Activated CD4-positive, alpha-beta T cell treated with anti-CD3 and anti-CD28 coated beads, Interleukin-2, amount 10 ng/mL, durations not matched to agents 24 days and 14 days (primary cell): Measurements from ENCODE around the gene NUBP2. TPM values are rescaled to one million over a fixed set of nuclear protein-coding genes. Genes with fewer than 3 reads are reported as not detected.
"Not testable (repeated sequence)": the region's sequence is repeated elsewhere in the genome, so short reads cannot be mapped to it uniquely, and the experiment has no call there.

Experiments
- DNase-seq: peaks from one replicate; pipeline ENCODE4 v3.0.0; 2022
- H3K27ac Mint-ChIP-seq: one replicate; pipeline ENCODE4 v1.8.0; 2022; ENCODE audit warnings: mild to moderate bottlenecking, mixed read lengths
- H3K27me3 Mint-ChIP-seq: one replicate; pipeline ENCODE4 v1.8.0; 2022; ENCODE audit warnings: mixed read lengths
- H3K36me3 Mint-ChIP-seq: one replicate; pipeline ENCODE4 v1.8.0; 2022; ENCODE audit warnings: low read depth, mild to moderate bottlenecking, mixed read lengths
- H3K4me1 Mint-ChIP-seq: one replicate; pipeline ENCODE4 v1.8.0; 2021; ENCODE audit warnings: mixed read lengths
- H3K4me3 Mint-ChIP-seq: one replicate; pipeline ENCODE4 v1.8.0; 2022; ENCODE audit warnings: mild to moderate bottlenecking, moderate library complexity, mixed read lengths
- H3K9me3 Mint-ChIP-seq: one replicate; pipeline ENCODE4 v1.8.0; 2021; ENCODE audit warnings: mixed read lengths
- intact Hi-C: fragments of 100-400 bp; cut with micrococcal nuclease; formaldehyde crosslinking; loops from one replicate; pipeline ENCODE4 v1.15.1; 2023
- total RNA-seq: library from RNA; stranded (reverse); gene quantifications from 2 replicates; pipeline ENCODE4 v1.2.3, GENCODE V29; 2022

NUBP2 gene
- total RNA-seq, 1 donor from 2014 or later, result 81.1 TPM

GRCh38 chr16:1789643-1790045 is 6.9 kb downstream of the NUBP2 start:
- intact Hi-C loops, result no loop called here
- Mint-ChIP-seq H3K4me1 (no peaks in the 10 kb centered on the region), H3K27ac (no peak overlapping the region)

DNA sequence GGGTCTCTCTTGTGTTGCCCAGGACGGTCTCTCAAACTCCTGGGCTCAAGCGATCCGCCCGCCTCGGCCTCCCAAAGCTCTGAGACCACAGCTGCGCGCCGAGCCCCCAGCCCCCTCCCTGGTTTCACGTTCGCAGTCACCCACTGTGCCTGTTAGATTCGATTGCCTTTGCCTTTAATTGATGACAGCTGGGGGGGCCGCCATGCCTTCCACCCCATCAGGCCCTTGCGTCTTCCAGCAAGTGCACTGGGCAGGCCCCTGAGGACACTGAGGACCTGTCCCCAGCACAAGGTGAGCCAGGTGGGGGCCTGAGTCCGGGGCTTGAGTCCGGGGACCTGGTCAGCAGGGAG is 7.5 kb downstream of the NUBP2 start:
- no peaks in the 10 kb centered on the region for H3K9me3 Mint-ChIP-seq
- no peak for DNase-seq
- no peak overlapping the region for H3K27ac Mint-ChIP-seq
- intact Hi-C loops, result no loop called here
- peaks cover 6% of the 10 kb centered on the region for H3K36me3 Mint-ChIP-seq
- no peaks in the 10 kb centered on the region for H3K4me1 Mint-ChIP-seq
- H3K27me3 Mint-ChIP-seq, result no peaks in the 10 kb centered on the region
- H3K4me3 Mint-ChIP-seq, result no peak overlapping the region

More at GRCh38 chr16:1789643-1790045, 6.9 kb downstream of the NUBP2 start:
- Mint-ChIP-seq H3K36me3 (peaks cover 8% of the 10 kb centered on the region), H3K9me3 (no peaks in the 10 kb centered on the region), H3K27me3 (no peaks in the 10 kb centered on the region), H3K4me3 (no peak overlapping the region)
- DNase-seq, result no peak

DNA sequence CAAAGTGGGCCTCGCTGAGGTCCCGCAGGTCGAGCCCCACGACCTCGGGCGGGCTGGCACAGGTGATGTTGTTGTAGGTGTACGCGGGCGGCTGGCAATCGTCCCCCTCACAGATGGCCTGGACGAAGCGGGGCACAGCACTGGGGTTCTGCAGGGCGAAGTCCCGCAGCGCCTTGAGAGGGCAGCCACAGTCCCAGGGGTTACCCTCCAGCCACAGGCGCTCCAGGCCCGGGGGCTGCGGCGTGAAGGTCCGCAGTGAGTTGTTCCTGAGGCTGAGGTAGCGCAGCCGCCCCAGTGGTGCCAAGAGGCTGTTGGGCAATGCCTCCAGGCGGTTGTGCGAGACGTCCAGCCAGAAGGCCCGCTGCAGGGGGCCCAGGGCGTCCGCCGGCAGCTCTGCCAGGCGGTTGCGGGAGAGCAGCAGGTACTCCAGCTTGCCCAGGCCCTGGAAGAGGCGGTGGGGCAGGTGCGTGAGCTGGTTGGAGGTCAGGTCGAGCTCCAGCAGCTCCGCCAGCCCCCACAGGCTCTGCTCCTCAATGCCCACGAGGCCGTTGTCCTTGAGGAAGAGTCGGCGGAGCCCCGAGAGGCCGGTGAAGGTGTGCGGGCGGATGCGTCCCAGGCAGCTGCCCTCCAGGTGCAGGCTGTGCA is 8.0 kb downstream of the NUBP2 start:
- H3K27me3 Mint-ChIP-seq, result no peaks in the 10 kb centered on the region
- no peak overlapping the region for H3K27ac Mint-ChIP-seq

DNA sequence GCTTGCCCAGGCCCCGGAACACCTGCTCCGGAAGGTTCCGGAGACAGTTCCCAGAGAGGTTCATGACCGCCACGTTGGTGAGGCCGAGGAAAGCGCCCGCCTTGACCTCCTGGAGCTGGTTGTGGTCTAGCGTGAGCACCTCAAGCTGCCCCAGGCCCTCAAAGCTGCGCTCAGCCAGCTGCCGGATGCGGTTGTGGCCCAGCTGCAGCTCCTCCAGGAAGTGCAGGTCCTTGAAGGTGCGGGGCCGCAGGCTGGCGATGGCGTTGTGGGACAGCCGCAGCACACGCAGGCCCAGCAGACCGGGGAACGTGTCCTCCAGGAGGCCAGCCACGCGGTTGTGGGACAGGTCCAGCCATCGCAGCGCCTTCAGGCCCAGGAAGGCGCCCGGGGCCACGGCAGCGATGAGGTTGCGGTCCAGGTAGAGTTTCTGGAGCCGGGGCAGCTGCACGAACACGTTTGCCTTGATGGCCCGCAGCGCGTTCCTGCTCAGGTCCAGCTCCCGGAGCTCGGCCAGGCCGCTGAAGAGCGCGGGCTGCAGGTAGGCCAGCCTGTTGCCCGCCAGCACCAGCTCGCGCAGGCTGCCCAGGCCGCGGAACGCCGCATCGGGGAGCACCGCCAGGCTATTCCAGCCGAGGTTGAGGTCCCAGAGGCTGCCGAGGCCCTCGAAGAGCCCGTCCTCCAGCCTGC is 8.6 kb downstream of the NUBP2 start:
- intact Hi-C loops, result no loop called here
- H3K9me3 Mint-ChIP-seq, result no peaks in the 10 kb centered on the region
- no peak for DNase-seq
- no peaks in the 10 kb centered on the region for H3K4me1 Mint-ChIP-seq
- no peak overlapping the region for H3K4me3 Mint-ChIP-seq
- no peaks in the 10 kb centered on the region for H3K27me3 Mint-ChIP-seq
- H3K27ac Mint-ChIP-seq, result no peak overlapping the region
- H3K36me3 Mint-ChIP-seq, result peaks cover 6% of the 10 kb centered on the region

More for the DNA sequence above, 8.0 kb downstream of the NUBP2 start:
- Mint-ChIP-seq H3K9me3 (no peaks in the 10 kb centered on the region), H3K4me1 (no peaks in the 10 kb centered on the region), H3K4me3 (no peak overlapping the region), H3K36me3 (peaks cover 6% of the 10 kb centered on the region)
- intact Hi-C loops, result no loop called here
- no peak for DNase-seq

- peaks cover 7% of the 10 kb centered on the region for H3K36me3 Mint-ChIP-seq
- intact Hi-C loops, result no loop called here
- no peak overlapping the region for H3K27ac Mint-ChIP-seq
Measured at GRCh38 chr16:1791943-1792812, 9.4 kb downstream of the NUBP2 start.

DNA sequence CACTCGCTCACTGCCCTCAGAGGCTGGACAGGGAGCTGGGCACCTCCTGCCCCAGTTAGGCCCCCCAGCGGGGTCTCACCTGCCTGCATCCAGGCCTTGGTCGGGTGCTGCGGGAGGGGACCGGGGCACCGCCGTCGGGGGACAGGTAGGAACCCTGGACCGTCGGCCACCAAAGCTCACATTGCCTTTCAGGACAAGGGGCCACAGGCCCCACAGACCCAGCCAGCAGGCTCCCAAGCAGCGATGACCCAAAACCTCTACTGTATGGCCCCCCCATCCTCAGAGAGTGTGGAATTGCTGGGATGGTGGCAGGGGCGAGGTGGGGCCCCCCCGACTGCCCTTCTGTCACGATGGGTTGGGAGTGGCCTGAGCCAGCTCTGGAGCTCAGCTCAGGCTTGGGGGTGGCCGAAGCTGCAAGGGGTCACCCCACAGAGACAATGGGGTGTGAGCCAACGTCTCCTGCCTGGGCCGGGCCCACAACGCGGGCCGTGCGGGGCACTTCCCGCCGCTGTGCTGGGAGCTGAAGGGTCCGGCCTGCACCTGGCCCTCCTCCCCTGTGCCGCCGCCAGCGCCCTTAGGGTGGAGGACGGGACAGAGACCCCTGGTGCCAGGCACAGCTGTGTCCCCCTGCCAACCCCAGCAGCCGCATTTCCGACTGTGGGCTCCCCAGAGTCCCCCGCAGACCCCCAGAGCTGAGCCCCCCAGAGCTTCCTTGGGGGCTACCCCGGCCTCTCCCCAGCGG is 10.2 kb downstream of the NUBP2 start:
- no peak for DNase-seq
- no peak overlapping the region for H3K4me3 Mint-ChIP-seq
- intact Hi-C loops, result no loop called here
- H3K27me3 Mint-ChIP-seq, result no peaks in the 10 kb centered on the region
- H3K36me3 Mint-ChIP-seq, result peaks cover 8% of the 10 kb centered on the region
- no peak overlapping the region for H3K27ac Mint-ChIP-seq
- H3K4me1 Mint-ChIP-seq, result no peaks in the 10 kb centered on the region
- H3K9me3 Mint-ChIP-seq, result no peaks in the 10 kb centered on the region

More at GRCh38 chr16:1791943-1792812, 9.4 kb downstream of the NUBP2 start:
- H3K9me3 Mint-ChIP-seq, result no peaks in the 10 kb centered on the region
- no peaks in the 10 kb centered on the region for H3K27me3 Mint-ChIP-seq
- H3K4me3 Mint-ChIP-seq, result no peak overlapping the region
- no peak for DNase-seq
- H3K4me1 Mint-ChIP-seq, result no peaks in the 10 kb centered on the region

- Mint-ChIP-seq H3K36me3 (peaks cover 7% of the 10 kb centered on the region), H3K27me3 (no peaks in the 10 kb centered on the region), H3K4me3 (no peak within 1 kb of the TSS), H3K9me3 (no peaks in the 10 kb centered on the region), H3K4me1 (no peaks in the 10 kb centered on the region), H3K27ac (no peak within 1 kb of the TSS)
- no peak for DNase-seq
- intact Hi-C loops, result no loop called here
Measured at GRCh38 chr16:1793578-1794220, 10.9 kb downstream of the NUBP2 start, which contains the start of gene IGFALS. Gene IGFALS, minus strand, starts transcription at chr16:1793705. Its CDS starts 53 bp downstream, at chr16:1793652.

DNA sequence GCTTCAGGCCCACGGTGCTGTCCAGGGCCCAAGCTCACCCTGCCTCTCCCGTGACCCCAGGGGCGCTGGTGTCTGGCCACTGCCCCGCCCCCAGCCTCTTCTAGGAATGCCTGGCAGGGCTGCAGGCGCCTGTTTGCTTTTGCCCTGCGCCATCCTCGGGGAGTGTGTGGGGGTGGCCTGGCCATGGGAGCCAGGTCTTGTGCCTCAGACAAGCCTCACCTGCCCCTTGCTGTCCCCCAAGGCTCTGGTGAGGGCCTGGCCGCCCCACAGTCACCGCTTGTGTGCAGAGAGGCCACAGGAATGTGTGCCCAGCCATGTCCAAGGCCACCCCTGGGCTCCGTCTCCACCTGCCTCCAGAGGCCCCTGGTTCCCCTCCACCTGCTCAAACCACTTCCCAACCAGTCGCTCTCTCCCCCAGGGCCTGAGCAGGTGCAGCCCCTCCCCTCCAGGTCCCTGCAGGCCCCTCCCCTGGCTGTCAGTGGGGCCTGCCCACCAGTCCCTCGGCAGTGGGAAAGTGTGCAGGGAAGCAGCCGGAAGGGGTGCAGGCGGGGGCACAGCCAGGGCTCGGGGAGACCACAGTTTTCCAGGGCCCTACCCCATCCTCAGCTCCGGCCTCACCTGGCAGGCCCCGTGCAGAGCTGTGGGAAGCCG is 11.6 kb downstream of the NUBP2 start:
- intact Hi-C loops, result no loop called here
- Mint-ChIP-seq H3K4me1 (no peaks in the 10 kb centered on the region), H3K27me3 (no peaks in the 10 kb centered on the region), H3K36me3 (peaks cover 2% of the 10 kb centered on the region), H3K4me3 (no peak overlapping the region), H3K9me3 (peaks cover 4% of the 10 kb centered on the region), H3K27ac (no peak overlapping the region)
- no peak for DNase-seq

- H3K27ac Mint-ChIP-seq, result no peak overlapping the region
- H3K36me3 Mint-ChIP-seq, result peaks cover 2% of the 10 kb centered on the region
- H3K4me1 Mint-ChIP-seq, result no peaks in the 10 kb centered on the region
- H3K27me3 Mint-ChIP-seq, result no peaks in the 10 kb centered on the region
- peaks cover 7% of the 10 kb centered on the region for H3K9me3 Mint-ChIP-seq
- H3K4me3 Mint-ChIP-seq, result no peak overlapping the region
- intact Hi-C loops, result no loop called here
- no peak for DNase-seq
Measured at GRCh38 chr16:1794908-1795666, 12.3 kb downstream of the NUBP2 start.

- peaks cover 14% of the 10 kb centered on the region for H3K9me3 Mint-ChIP-seq
- DNase-seq, H3K4me3 Mint-ChIP-seq, intact Hi-C loops, H3K4me1 Mint-ChIP-seq, H3K27me3 Mint-ChIP-seq, H3K27ac Mint-ChIP-seq, H3K36me3 Mint-ChIP-seq: not testable (repeated sequence)
Measured at GRCh38 chr16:1799263-1799662, 16.5 kb downstream of the NUBP2 start.

DNA sequence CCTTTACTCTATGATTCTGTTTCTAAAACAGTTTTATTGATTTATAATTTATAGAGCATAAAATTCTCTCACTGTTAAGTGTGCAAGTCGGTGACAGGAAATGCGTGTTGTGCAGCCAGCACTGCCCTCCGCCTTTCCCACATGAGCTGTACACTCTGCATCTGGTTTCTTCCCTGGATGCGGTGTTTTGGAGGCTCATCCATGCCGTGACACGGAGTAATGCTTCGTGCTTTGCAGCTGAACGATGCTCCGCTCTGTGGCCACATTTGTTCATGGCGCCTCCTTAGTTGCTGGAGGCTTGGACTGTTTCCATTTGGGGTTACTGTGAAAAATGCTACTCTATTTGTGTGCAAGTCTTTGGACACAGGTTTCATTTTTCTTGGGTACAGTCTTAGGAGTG is 17.9 kb downstream of the NUBP2 start:
- no peaks in the 10 kb centered on the region for H3K27me3 Mint-ChIP-seq
- DNase-seq, result no peak
- no peak overlapping the region for H3K27ac Mint-ChIP-seq
- intact Hi-C loops, result no loop called here
- H3K4me1 Mint-ChIP-seq, result no peaks in the 10 kb centered on the region
- H3K9me3 Mint-ChIP-seq, result peaks cover 14% of the 10 kb centered on the region
- H3K4me3 Mint-ChIP-seq, result no peak overlapping the region
- peaks cover 4% of the 10 kb centered on the region for H3K36me3 Mint-ChIP-seq

DNA sequence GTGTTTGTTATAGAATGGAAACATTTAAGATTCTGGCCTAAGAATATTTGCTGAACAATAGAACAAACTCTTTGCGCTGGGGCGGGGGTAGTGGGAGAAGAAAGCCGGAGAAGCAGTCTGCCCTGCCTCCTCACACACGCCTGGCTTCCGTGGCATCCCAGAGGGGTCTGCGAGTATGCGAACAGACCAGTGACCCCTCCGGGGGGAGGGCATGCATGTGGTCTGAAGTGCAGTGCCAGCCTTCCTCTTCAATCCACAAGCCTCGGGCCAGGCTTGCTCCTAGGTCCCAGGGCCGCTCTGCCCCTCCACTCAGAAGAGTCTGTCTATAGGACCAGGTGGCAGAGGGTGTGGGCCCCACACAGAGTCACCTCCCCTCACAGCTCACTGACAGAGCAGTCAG is 24.9 kb downstream of the NUBP2 start:
- H3K27me3 Mint-ChIP-seq, result no peaks in the 10 kb centered on the region
- H3K27ac Mint-ChIP-seq, result no peak overlapping the region
- H3K36me3 Mint-ChIP-seq, result peaks cover 14% of the 10 kb centered on the region
- DNase-seq, result no peak
- intact Hi-C loops, result no loop called here
- H3K4me3 Mint-ChIP-seq, result no peak overlapping the region
- no peaks in the 10 kb centered on the region for H3K4me1 Mint-ChIP-seq
- no peaks in the 10 kb centered on the region for H3K9me3 Mint-ChIP-seq
